H9 (cell line): ENCODE data around the gene TRIM59. TPM values are rescaled to one million over a fixed set of nuclear protein-coding genes. Genes with fewer than 3 reads are reported as not detected.

Experiments used
- DNase-seq: peaks from one replicate; pipeline ENCODE4 v3.0.0-alpha.2; 2017
- H2AFZ ChIP-seq: one replicate; pipeline ENCODE4 v1.6.1; 2013; ENCODE audit warnings: mild to moderate bottlenecking, low read length, control low read depth, moderate library complexity
- H2AK5ac ChIP-seq: 2 replicates; pipeline ENCODE4 v1.6.1; 2013; ENCODE audit warnings: low read length, control low read depth, mixed read lengths; ENCODE audit not compliant: insufficient read length
- H2BK120ac ChIP-seq: one replicate; pipeline ENCODE4 v1.6.1; 2013; ENCODE audit warnings: low read depth, mild to moderate bottlenecking, low read length, control low read depth, inconsistent platforms; ENCODE audit not compliant: poor library complexity, severe bottlenecking
- H2BK12ac ChIP-seq: 2 replicates; pipeline ENCODE4 v1.6.1; 2013; ENCODE audit warnings: low read length, control low read depth, mixed read lengths, low read depth; ENCODE audit not compliant: insufficient read length
- H2BK15ac ChIP-seq: 2 replicates; pipeline ENCODE4 v1.6.1; 2013; ENCODE audit warnings: low read depth, low read length, control low read depth
- H2BK20ac ChIP-seq: one replicate; pipeline ENCODE4 v1.6.1; 2013; ENCODE audit warnings: low read depth, mild to moderate bottlenecking, low read length, control low read depth, inconsistent platforms; ENCODE audit not compliant: poor library complexity, severe bottlenecking
- H2BK5ac ChIP-seq: 2 replicates; pipeline ENCODE4 v1.6.1; 2013; ENCODE audit warnings: low read length, control low read depth, mixed read lengths; ENCODE audit not compliant: insufficient read length
- H3K14ac ChIP-seq: 2 replicates; pipeline ENCODE4 v1.6.1; 2013; ENCODE audit warnings: low read length, control low read depth; ENCODE audit not compliant: insufficient read depth
- H3K18ac ChIP-seq: 2 replicates; pipeline ENCODE4 v1.6.1; 2013; ENCODE audit warnings: low read depth, mild to moderate bottlenecking, mixed read lengths, low read length, control low read depth; ENCODE audit not compliant: insufficient read length
- H3K23ac ChIP-seq: 2 replicates; pipeline ENCODE4 v1.6.1; 2013; ENCODE audit warnings: low read length, control low read depth, mixed read lengths, low read depth; ENCODE audit not compliant: insufficient read length
- H3K23me2 ChIP-seq: 2 replicates; pipeline ENCODE4 v1.6.1; 2013; ENCODE audit warnings: low read depth, mild to moderate bottlenecking, mixed read lengths, low read length, control low read depth; ENCODE audit not compliant: insufficient read length, poor library complexity, severe bottlenecking
- H3K27ac ChIP-seq: 2 replicates; pipeline ENCODE4 v1.5.1; 2013; ENCODE audit warnings: low read length, control low read depth, mixed read lengths, low read depth; ENCODE audit not compliant: insufficient read length
- H3K27me3 ChIP-seq: 2 replicates; pipeline ENCODE4 v1.6.1; 2013; ENCODE audit warnings: low read length, control low read depth, inconsistent platforms; ENCODE audit not compliant: insufficient read depth
- H3K4ac ChIP-seq: 2 replicates; pipeline ENCODE4 v1.6.1; 2013; ENCODE audit warnings: low read depth, mild to moderate bottlenecking, control low read depth, inconsistent platforms, low read length, moderate library complexity
- H3K4me1 ChIP-seq: 2 replicates; pipeline ENCODE4 v1.6.1; 2013; ENCODE audit warnings: low read length, control low read depth, inconsistent platforms; ENCODE audit not compliant: insufficient read depth
- H3K4me2 ChIP-seq: 2 replicates; pipeline ENCODE4 v1.6.1; 2013; ENCODE audit warnings: low read length, control low read depth, mixed read lengths; ENCODE audit not compliant: insufficient read length, insufficient read depth
- H3K56ac ChIP-seq: 2 replicates; pipeline ENCODE4 v1.6.1; 2013; ENCODE audit warnings: low read depth, mild to moderate bottlenecking, mixed read lengths, low read length, control low read depth; ENCODE audit not compliant: insufficient read length
- H3K79me1 ChIP-seq: 2 replicates; pipeline ENCODE4 v1.6.1; 2013; ENCODE audit warnings: low read depth, mild to moderate bottlenecking, moderate library complexity, low read length, control low read depth, inconsistent platforms; ENCODE audit not compliant: insufficient read depth, poor library complexity, severe bottlenecking
- H3K79me2 ChIP-seq: 2 replicates; pipeline ENCODE4 v1.6.1; 2013; ENCODE audit warnings: low read length, control low read depth, inconsistent platforms; ENCODE audit not compliant: insufficient read depth
- H3K9ac ChIP-seq: 2 replicates; pipeline ENCODE4 v1.6.1; 2013; ENCODE audit warnings: low read length, control low read depth, mixed read lengths; ENCODE audit not compliant: insufficient read length; ENCODE audit errors: extremely low read depth
- H3K9me3 ChIP-seq: one replicate; pipeline ENCODE4 v1.6.1; 2013; ENCODE audit warnings: low read depth, low read length, inconsistent platforms; ENCODE audit not compliant: control insufficient read depth
- H3T11ph ChIP-seq: one replicate; pipeline ENCODE4 v1.6.1; 2013; ENCODE audit warnings: mild to moderate bottlenecking, low read length, control low read depth, inconsistent platforms
- H4K20me1 ChIP-seq: one replicate; pipeline ENCODE4 v1.6.1; 2013; ENCODE audit not compliant: control insufficient read depth, insufficient read length, insufficient read depth
- H4K5ac ChIP-seq: 2 replicates; pipeline ENCODE4 v1.6.1; 2013; ENCODE audit warnings: low read depth, mild to moderate bottlenecking, mixed read lengths, low read length, control low read depth; ENCODE audit not compliant: insufficient read length
- H4K8ac ChIP-seq: replicated peaks from 2 replicates; pipeline ENCODE4 v1.6.1; 2013; ENCODE audit warnings: low read length, control low read depth, mixed read lengths, low read depth; ENCODE audit not compliant: insufficient read length
- H4K91ac ChIP-seq: 2 replicates; pipeline ENCODE4 v1.6.1; 2013; ENCODE audit warnings: low read depth, mild to moderate bottlenecking, moderate library complexity, mixed read lengths, low read length, control low read depth; ENCODE audit not compliant: insufficient read length
- H3K27ac Mint-ChIP-seq, 3 experiments: 2 replicates in 2 of 3; 3 replicates in 1 of 3; pipeline ENCODE4 v1.8.0; 2020 to 2021; ENCODE audit warnings: mixed read lengths in 3 of 3, mild to moderate bottlenecking in 1 of 3, moderate library complexity in 1 of 3
- H3K27me3 Mint-ChIP-seq: 2 replicates; pipeline ENCODE4 v1.8.0; 2021; ENCODE audit warnings: low read depth, mild to moderate bottlenecking, moderate library complexity, mixed read lengths
- H3K36me3 Mint-ChIP-seq, 3 experiments: 2 replicates in 2 of 3; 3 replicates in 1 of 3; pipeline ENCODE4 v1.8.0; 2020 to 2021; ENCODE audit warnings: low read depth in 3 of 3, mixed read lengths in 3 of 3; ENCODE audit not compliant: insufficient read depth in 1 of 3
- H3K4me1 Mint-ChIP-seq, 2 experiments: 2 replicates each; pipeline ENCODE4 v1.8.0; 2020; ENCODE audit warnings: mixed read lengths in 2 of 2
- H3K4me3 Mint-ChIP-seq, 2 experiments: 2 replicates in 1 of 2; 3 replicates in 1 of 2; pipeline ENCODE4 v1.8.0; 2020 to 2021; ENCODE audit warnings: mild to moderate bottlenecking in 2 of 2, mixed read lengths in 2 of 2, moderate library complexity in 1 of 2
- H3K9me3 Mint-ChIP-seq, 2 experiments: 2 replicates in 1 of 2; 3 replicates in 1 of 2; pipeline ENCODE4 v1.8.0; 2020; ENCODE audit warnings: mild to moderate bottlenecking in 2 of 2, mixed read lengths in 2 of 2, moderate library complexity in 1 of 2
- WGBS: extraction: QIAGEN DNeasy Blood & Tissue Kit; methylation state at CpG from one replicate; pipeline ENCODE4 v1.1.7; 2013; ENCODE audit warnings: missing lambda C conversion rate, low lambda C conversion rate, mixed read lengths; ENCODE audit not compliant: insufficient read length; ENCODE audit errors: extremely low coverage; 5-methylcytosine and 5-hydroxymethylcytosine counted together
- total RNA-seq: library from RNA; stranded (reverse); gene quantifications from 2 replicates; pipeline ENCODE4 v1.2.1, GENCODE V29; 2021
- TF ChIP-seq, protein P1 (sequence below): fragments of 200-600 bp; sonication (generic); conservative IDR thresholded peaks from 3 replicates; pipeline ENCODE4 v1.8.0; 2021; ENCODE audit warnings: antibody characterized with exemption, mild to moderate bottlenecking

TRIM59 gene
- total RNA-seq, 1 experiment from 2014 or later, result 47.6 TPM

DNA sequence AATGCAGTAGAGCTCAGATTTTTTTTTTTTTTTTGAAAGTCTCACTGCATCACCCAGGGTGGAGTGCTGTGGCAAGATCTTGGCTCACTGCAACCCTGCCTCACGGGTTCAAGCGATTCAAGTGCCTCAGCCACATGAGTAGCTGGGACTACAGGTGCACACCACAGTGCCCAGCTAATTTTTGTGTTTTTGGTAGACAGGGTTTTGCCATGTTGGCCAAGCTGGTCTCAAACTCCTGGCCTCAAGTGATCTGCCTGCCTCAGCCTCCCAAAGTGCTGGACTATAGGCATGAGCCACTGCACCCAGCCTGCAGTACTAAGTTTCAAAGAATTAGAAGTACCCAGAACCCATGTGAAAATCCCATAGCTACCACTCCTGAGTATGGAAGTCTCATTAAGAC, 14.5 kb downstream of the TRIM59 start:
- TF ChIP-seq, protein P1, sequence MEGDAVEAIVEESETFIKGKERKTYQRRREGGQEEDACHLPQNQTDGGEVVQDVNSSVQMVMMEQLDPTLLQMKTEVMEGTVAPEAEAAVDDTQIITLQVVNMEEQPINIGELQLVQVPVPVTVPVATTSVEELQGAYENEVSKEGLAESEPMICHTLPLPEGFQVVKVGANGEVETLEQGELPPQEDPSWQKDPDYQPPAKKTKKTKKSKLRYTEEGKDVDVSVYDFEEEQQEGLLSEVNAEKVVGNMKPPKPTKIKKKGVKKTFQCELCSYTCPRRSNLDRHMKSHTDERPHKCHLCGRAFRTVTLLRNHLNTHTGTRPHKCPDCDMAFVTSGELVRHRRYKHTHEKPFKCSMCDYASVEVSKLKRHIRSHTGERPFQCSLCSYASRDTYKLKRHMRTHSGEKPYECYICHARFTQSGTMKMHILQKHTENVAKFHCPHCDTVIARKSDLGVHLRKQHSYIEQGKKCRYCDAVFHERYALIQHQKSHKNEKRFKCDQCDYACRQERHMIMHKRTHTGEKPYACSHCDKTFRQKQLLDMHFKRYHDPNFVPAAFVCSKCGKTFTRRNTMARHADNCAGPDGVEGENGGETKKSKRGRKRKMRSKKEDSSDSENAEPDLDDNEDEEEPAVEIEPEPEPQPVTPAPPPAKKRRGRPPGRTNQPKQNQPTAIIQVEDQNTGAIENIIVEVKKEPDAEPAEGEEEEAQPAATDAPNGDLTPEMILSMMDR, result no peak
- Histone ChIP-seq H2AK5ac (no peak overlapping the region), H2BK20ac (no peak overlapping the region), H3K14ac (no peak overlapping the region), H3K23me2 (no peaks in the 10 kb centered on the region), H3K9ac (no peak overlapping the region), H3K27ac (no peak overlapping the region), H3K4ac (no peak overlapping the region), H4K91ac (no peak overlapping the region), H3K23ac (no peak overlapping the region), H2BK5ac (no peak overlapping the region), H3K79me1 (peaks cover 7% of the 10 kb centered on the region), H3K18ac (no peak overlapping the region), H3T11ph (no peak overlapping the region), H2BK15ac (no peak overlapping the region), H3K79me2 (peaks cover 4% of the 10 kb centered on the region; the same call in 1 of the 2 replicates), H3K56ac (no peak overlapping the region), H2AFZ (no peak overlapping the region), H3K9me3 (no peaks in the 10 kb centered on the region), H2BK120ac (no peak overlapping the region), H3K27me3 (no peaks in the 10 kb centered on the region), H4K20me1 (no peaks in the 10 kb centered on the region), H4K5ac (no peak overlapping the region), H2BK12ac (no peak overlapping the region), H3K4me2 (no peak overlapping the region), H3K4me1 (no peaks in the 10 kb centered on the region), H4K8ac (no peak overlapping the region)
- WGBS, result no CpG with 5 or more reads among the region's 2 CpGs
- H3K27ac Mint-ChIP-seq, result no peak overlapping the region
- no peak for DNase-seq
- no peaks in the 10 kb centered on the region for H3K9me3 Mint-ChIP-seq
- H3K4me1 Mint-ChIP-seq, result peaks cover 14 to 15% of the 10 kb centered on the region in 2 experiments; a peak in 2 of 4 replicates
- H3K27me3 Mint-ChIP-seq, result no peaks in the 10 kb centered on the region; the same call in 1 of the 2 replicates
- peaks cover 38 to 81% (median 70%) of the 10 kb centered on the region in 3 experiments; a peak in 6 of 7 replicates for H3K36me3 Mint-ChIP-seq
- H3K4me3 Mint-ChIP-seq, result no peak overlapping the region
